Hippocampal formation (tissue), 2 donors: Measurements from ENCODE around the gene PROM1.

Experiments
- DNase-seq, 2 donors: peaks; one replicate each; lab custom pipeline; 2025; lab: John Stamatoyannopoulos, UW

Gene PROM1

DNA sequence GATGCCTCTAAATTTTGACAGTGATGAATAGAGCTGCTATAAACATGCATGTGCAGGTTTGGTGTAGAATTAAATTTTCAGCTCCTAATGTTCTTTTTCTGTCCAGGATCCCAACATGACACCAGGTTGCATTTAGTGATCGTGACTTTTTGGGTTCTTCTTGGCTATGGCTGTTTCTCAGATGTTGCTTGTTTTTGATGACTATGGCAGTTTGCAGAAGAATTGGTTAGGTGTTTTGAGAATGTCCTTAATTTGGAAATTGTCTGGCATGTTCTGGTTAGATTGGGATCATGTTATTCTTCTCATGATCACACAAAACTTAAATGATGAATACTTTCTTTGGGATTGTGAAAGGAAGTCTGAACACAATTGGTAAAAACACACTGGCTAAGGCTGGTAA is 141.5 kb downstream of the PROM1 start:
- DNase-seq = no peak

DNA sequence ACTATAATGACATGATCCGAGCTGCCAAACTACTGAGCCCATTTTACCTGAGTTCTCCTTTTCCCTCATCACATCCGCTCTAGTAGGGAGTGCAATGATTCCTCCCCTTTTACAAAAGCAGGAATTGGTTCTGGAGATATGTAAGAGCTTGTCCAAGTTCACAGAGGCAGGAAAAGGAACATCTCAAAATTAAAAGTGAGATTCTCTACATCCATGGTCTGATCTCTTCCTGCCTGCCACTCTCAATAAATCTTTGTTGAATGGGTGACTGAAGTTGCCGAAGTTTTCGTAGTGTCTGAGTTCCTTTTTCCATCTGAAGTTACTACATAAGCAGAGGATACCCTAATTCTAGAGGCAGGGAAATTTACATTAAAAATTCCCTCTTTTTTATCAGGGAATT is 145.2 kb downstream of the PROM1 start, which contains the start of gene FGFBP1:
FGFBP1 (minus strand) TSS at position 101 of the 400 bp plus-strand sequence. CDS start 2,108 bp downstream, outside the sequence.
- no peak for DNase-seq

DNA sequence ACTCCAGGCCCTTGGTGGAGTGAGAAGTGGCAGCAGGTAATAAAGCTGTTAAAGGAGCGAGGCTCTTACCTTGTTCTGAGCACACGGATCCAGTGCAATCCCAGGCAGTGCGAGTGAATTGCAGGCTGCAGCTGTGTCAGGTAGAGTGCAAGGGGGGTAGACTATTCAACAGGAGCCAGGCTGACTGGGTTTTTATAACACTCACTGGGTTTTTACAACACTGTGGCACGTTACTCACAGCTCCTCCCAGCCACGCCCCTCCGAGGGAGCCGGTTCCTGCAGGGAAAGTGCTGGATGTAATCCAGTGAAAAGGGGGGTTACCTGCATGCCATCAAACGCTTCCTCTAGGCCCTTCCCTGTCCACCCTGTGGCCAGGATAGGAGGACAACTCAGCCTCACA is 145.6 kb downstream of the PROM1 start:
- no peak for DNase-seq

DNA sequence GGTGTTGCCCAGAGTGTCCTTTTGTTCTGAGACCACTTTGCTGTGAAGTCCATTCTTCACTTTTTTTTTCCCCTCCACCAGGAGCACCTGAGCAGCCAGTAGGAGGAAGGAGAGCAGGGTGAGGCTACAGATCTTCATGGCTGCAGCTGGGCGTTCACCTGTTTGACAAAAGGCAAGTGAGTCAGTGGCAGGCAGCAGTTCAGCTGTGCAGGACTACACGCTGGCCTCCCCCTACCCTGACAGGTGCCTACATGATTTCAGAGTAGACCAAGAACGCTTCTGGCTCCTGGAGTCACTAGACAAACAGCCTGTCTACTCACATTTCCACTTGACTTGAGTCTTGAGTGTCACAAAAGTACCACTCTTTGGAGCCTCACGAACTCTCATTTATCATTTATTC is 147.3 kb downstream of the PROM1 start:
- DNase-seq = no peak

DNA sequence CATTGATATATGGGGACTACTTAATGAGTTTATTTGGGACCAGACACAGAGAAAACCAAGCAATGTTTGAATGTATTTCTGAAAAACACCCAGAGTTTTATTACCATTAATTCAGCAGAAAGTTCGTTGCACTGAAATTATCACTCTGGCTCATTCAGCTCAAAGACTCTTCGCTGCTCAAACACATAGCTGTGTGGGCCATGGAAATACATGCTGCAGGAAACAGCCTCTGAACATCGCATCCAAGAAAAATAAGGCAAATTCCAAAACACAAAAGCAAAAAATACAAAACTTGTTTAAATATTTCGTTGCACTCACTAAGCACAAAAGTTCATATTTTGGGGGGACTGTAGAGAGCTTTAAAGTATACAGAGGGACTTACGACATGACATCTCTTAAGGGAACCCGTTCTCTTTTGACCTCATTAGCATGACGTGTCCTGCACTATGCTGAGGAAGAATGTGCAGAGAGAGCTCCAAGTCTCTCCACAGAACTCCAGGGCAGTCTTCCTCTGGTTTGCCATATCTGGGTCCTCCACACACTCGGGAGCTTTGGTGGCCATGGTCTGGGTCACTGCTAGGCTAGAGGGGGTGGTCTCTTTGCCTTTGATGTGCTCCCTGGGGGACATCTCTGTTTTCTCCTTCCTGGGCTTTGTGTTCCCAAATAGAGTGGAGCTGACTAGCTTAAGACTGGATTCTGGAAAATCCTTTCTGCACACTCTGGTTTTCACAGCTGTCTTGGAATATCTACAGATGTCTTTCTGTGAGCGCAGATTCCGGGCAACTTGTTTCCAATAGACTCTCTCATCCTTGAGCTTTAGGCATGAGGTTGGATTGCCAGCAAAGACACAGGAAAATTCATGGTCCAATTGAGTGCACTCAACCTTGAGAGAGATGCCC is 148.1 kb downstream of the PROM1 start:
- no peak for DNase-seq

DNA sequence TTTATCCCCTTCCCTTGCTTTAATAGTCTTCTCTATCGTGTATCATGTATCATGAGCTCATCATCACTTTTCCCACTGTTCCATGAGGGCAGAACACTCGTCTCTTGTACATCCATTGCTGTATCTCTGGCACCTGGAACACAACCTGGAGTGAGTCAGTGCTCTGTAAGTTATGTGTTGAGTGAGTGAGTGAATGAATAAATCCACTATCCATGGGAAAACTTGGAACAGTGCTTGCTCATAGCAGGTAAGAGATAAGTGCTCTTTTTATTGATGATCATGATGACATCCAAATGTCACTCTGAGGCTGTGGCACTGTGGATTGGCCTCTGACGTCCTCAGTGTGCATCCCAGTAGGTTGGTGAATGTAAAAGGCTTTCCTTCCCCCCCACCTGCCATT is 149.6 kb downstream of the PROM1 start:
- no peak for DNase-seq

DNA sequence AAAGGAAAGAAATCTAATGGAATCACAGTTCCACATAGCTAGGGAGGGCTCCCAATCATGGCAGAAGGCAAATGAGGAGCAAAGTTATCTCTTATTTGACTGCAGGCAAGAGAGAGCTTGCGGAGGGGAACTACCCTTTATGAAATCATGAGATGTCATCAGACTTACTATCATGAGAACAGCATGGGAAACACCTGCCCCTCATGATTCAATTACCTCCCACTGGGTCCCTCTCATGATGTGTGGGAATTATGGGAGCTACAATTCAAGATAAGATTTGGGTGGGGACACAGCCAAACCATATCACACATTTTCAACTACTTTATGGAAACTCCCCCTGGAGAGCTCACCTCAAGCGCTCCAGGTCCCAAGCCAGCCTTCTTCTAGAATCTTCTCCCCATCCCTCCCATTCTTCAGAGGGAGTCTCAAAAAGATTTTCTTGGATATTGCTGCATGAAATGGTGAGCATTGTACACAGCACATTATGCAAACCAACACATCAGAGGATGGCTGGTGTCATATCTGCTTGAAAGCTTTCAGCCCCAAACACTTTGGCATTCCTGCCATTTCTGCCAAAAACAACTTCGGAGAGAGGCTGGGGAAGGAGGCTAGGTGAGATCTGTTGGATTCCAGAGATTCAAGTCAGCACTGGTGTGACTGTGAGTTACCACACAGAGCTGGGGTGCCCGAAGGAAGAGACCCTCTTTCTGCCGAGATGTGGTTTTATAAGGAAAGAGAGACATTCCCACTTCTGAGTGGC is 152.2 kb downstream of the PROM1 start:
- no peak for DNase-seq

DNA sequence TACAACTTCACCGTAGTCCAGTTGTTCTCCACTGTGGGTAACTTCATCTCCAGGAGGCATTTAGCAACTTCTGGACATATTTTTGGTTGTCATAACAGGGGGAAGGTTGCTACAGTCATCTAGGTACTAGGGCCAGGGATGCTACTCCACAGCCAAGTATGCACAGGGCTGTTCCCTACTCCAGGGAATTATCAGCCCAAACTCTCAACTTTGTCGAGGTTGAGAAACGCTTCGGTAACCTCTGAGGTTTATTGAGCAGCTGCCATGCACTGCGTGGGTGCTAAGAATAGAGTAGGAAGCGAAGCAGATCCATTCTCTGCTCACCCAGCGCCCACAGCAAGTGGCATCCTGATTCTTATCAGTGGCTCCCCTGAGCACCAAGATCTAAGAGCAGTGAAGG is 153.5 kb downstream of the PROM1 start:
- no peak for DNase-seq

DNA sequence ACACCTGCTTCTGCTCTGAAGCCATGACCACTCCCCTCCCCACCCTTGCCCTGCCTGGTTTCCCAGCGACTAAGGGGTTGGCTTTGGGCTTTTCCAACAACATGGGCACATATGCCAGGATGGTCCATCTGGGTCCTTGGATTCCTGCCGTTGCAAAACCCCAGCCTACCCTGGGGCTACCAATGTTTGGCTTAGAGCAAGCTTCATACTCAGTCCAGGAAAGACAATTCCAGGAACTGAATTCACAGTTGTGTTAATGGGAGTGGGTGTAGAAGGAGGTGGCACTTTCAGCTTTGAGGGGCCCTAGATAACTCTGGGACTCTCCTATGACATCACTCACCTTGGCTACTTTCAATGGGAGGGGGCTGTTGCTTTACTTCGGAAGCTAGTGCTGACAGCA is 154.3 kb downstream of the PROM1 start:
- DNase-seq = no peak

DNA sequence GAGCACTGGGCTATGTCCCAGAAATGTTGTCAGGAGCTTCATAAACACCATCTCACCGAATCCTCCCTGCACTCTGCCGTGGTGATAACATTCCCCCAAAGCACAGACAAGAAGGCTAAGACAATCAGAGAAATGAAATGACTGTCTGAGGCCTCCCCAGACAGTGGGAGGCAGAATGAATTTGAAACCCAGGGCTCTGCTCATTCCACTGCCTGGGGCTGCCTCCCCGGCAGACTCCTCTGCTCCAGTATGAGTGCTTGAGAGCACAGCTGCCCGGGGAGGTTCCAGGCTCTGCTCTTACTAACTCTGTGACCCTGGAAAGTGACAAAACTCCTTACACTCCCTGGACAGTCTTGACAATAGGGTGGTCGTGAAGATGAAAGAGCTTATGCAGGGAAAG is 154.9 kb downstream of the PROM1 start:
- DNase-seq = no peak

DNA sequence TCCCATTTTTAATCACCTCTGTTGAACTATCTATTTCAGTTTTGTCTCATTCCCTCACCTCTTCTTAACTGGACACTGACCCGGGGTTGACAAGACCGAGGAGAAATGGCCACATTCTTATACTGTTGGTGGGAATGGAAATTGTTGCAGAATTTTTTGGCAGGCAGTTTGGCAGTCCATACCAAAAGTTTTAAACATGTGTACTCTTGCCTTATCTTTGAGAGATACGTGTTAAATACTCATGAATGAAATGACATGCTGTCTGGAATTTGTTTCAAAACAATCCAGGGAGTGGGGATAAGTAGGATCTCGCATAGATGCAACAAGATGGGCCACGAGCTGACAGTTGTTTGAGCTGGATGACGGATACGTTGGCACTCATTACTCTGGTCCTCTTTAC is 157.3 kb downstream of the PROM1 start:
- DNase-seq = no peak

DNA sequence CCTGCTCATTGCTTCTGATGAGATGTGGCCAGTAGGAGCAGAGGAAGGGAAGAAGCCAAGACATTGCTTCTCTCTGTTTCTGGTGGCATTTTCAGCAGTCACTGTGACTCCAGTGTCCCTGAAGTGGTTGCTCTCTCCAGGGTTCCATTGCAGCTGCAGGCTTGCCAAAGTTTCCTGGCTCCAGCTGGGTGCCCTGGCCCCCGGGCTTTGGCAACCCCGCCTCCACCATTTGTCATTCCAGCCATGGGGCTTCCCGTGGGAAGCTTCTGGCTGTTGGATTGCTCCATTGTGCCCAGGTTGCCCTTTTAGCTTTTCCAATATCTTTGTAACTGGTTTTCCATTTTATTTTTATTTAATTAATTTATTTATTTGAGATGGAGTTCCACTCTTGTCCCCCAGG is 158.0 kb downstream of the PROM1 start:
- DNase-seq = no peak

DNA sequence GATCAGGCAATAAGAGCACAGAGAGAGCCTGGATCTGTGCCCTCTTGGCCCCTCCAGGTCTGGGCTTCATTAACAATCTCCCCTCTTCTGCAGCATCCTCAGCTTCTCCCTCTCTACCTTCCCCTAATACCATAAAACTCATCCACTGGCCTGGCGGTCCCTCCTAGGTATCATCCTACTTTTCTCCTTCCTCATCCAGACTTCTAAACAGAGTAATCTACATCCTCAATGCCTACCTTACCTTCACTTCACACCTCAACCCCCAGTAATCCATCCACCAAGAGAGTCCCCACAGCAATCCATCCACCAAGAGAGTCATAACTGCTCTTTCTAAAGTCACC is 162.3 kb downstream of the PROM1 start:
- DNase-seq = no peak

DNA sequence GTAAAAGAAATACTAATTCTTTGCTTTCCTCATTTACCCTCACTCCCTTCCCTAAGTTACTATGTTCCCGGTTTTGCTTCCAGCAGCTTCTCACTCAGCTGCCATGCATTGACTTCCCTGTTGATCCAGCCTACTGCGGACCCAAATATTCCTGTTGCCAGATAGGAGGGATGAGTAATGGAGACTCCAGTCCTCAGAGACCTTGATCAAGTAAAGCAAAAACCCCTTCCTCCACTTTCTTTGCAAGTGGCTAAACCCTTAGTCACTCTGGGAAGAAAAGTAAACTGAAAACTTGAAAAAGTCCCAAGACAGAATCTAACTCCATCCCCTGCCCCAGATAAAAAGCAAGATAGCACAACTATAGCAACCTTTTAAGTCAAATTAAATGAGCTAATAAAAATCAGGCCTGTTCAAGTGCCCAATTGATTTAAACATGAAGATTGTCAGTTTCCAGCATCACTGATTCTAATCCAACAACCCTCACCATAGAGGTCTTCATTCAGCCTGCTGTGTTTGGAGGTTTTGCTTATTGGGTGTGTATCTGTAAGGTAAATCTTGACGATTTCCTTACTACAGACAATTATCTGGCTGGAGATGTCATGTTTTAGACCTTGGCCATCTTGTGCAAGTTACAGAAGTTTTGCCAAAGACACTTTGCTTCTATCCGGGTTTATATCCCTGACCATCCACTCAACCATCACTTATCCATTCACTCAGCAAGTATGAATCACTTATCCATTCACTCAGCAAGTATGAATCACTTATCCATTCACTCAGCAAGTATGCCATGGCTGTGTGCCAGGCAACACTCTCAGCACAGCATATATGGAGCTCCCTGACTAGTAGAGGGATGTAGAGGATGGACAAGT is 162.9 kb downstream of the PROM1 start:
- no peak for DNase-seq

DNA sequence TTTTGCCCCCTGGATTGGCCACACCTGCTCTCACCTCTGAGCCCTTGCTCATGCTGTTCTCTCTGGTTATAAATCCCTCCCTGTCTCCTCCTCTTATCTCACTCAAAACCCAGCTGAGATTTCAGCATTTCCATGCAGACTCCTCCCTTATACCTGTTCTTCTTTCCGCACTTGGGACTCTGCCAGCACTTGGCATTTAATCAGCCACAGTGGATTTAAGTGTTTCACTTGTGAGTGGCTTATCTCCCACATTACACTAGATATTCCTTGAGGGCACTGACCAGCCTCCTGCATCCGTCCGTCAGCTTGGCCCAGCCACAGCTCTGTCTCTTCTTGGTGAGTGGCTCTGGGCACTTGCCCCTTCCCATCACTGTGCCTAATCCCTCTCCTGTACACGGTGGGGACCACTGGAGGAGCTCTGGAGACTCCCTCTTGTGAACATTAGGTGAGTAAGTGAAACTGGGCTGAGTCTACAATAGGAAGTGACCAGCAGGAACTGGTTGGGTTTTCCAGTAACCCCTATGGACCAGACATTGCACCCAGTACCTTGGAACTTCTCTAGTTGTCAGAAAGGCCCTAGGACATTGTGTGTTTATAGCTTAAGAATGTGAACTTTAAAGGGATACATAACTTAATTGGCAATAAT is 165.2 kb downstream of the PROM1 start:
- no peak for DNase-seq
